ENCODE data around the gene TEKT5. TPM values are rescaled to one million over a fixed set of nuclear protein-coding genes. Genes with fewer than 3 reads are reported as not detected.
"Not testable (repeated sequence)": the region's sequence is repeated elsewhere in the genome, so short reads cannot be mapped to it uniquely, and the experiment has no call there.

TEKT5 gene
- polyA plus RNA-seq, 3 donors = 0.16 TPM; not detected in 2

DNA sequence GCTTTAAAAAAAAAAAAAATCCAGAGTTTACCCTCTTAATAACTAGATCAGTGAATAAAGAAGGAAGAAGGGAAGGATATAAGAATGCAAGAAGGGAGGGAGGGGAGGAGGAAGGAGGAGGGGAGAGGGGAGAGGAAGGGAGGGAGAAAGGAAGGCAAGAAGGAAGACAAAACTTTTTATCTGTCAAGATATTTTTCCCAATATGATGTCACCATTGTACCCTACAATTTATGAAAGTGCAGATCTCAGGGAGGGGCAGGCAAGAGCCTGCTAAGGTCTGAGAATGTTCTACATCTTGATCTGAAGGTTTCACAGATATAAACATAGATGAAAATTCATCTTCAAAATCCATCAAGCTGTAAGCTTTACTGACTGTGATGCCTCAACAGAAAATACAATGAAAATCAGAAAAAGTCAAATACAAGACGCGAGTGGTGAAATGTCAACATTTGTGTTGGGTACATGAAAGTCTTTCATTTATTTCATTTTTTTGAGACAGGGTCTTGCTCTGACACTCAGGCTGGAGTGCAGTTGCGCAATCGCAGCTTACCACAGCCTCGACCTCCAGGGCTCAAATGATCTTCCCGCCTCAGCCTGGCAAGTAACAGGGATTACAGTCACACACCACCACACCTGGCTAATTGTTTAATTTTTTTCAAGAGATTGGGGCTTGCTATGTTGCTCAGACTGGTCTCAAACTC lies 57.2 kb downstream of the TEKT5 start:
- WGBS (ENCODE audit: insufficient coverage) = 52% methylated on average over 3 of the region's 6 CpGs
- no peak overlapping the region for H3K27ac ChIP-seq (ENCODE audit: low read depth in 1 of 2, low read length in 2 of 2)
- Mint-ChIP-seq H3K27ac (peak overlapping the region in 2 of 7 donors; percentile 60 to 63), H3K4me1 (peaks cover 42% of the 10 kb centered on the region), H3K36me3 (no peaks in the 10 kb centered on the region), H3K27me3 (ENCODE audit: low read depth in 3 of 3) (peaks cover 2 to 4% (median 3%) of the 10 kb centered on the region in 3 donors), H3K9me3 (peaks cover 3 to 10% (median 6%) of the 10 kb centered on the region in 7 donors), H3K4me3 (no peak overlapping the region)
- no peak overlapping the region for H3K4me3 ChIP-seq (replicated peaks in 1 of 3; ENCODE audit: low read depth in 2 of 3, low read length in 3 of 3)
- DNase-seq = peak in 2 of 3 donors; percentile 19 to 31
- no peaks in the 10 kb centered on the region for H3K79me2 ChIP-seq (ENCODE audit: insufficient read depth, low read length)
- TF ChIP-seq, protein P1, sequence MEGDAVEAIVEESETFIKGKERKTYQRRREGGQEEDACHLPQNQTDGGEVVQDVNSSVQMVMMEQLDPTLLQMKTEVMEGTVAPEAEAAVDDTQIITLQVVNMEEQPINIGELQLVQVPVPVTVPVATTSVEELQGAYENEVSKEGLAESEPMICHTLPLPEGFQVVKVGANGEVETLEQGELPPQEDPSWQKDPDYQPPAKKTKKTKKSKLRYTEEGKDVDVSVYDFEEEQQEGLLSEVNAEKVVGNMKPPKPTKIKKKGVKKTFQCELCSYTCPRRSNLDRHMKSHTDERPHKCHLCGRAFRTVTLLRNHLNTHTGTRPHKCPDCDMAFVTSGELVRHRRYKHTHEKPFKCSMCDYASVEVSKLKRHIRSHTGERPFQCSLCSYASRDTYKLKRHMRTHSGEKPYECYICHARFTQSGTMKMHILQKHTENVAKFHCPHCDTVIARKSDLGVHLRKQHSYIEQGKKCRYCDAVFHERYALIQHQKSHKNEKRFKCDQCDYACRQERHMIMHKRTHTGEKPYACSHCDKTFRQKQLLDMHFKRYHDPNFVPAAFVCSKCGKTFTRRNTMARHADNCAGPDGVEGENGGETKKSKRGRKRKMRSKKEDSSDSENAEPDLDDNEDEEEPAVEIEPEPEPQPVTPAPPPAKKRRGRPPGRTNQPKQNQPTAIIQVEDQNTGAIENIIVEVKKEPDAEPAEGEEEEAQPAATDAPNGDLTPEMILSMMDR (IDR thresholded peaks at IDR 0.05) = no peak
- no peak overlapping the region for H3K9ac ChIP-seq (ENCODE audit: insufficient read depth, low read length, poor library complexity, severe bottlenecking)
- no peaks in the 10 kb centered on the region for H4K20me1 ChIP-seq (ENCODE audit: insufficient read depth, low read length)
- no peak overlapping the region for H3K4me2 ChIP-seq (replicated peaks; ENCODE audit: extremely low read depth, low read length, poor library complexity, severe bottlenecking)
- H3K9me3 ChIP-seq (replicated peaks in 1 of 2; ENCODE audit: control insufficient read depth in 1 of 2, insufficient read depth in 1 of 2, low read length in 2 of 2) = peaks cover 0 to 5% of the 10 kb centered on the region in 2 donors
- intact Hi-C loops (cut with micrococcal nuclease) = no loop called here
- H3K36me3 ChIP-seq (replicated peaks in 1 of 2; ENCODE audit: control insufficient read depth in 1 of 2, insufficient read depth in 2 of 2, low read length in 2 of 2) = no peaks in the 10 kb centered on the region
- no peaks in the 10 kb centered on the region for H3K27me3 ChIP-seq (ENCODE audit: control insufficient read depth in 2 of 2, insufficient read depth in 2 of 2, low read length in 2 of 2)
- H3K4me1 ChIP-seq (ENCODE audit: control insufficient read depth in 1 of 2, insufficient read depth in 2 of 2, low read length in 2 of 2) = peaks cover 27 to 54% of the 10 kb centered on the region in 2 donors
- H2AFZ ChIP-seq (ENCODE audit: insufficient read depth, low read depth, low read length, poor library complexity, severe bottlenecking) = no peak overlapping the region

GRCh38 chr16:10635365-10636021 lies 59.2 kb downstream of the TEKT5 start:
- H3K9ac ChIP-seq (ENCODE audit: insufficient read depth, low read length, poor library complexity, severe bottlenecking) = no peak overlapping the region
- Mint-ChIP-seq H3K36me3 (no peaks in the 10 kb centered on the region), H3K4me3 (no peak overlapping the region), H3K4me1 (peaks cover 54% of the 10 kb centered on the region), H3K9me3 (peaks cover 0 to 6% (median 2%) of the 10 kb centered on the region in 7 donors), H3K27me3 (ENCODE audit: low read depth in 3 of 3) (peaks cover 2 to 4% (median 3%) of the 10 kb centered on the region in 3 donors), H3K27ac (peak overlapping the region in 6 of 7 donors; percentile 30 to 86 (median 78))
- no peaks in the 10 kb centered on the region for H3K9me3 ChIP-seq (replicated peaks in 1 of 2; ENCODE audit: control insufficient read depth in 1 of 2, insufficient read depth in 1 of 2, low read length in 2 of 2)
- H3K27me3 ChIP-seq (ENCODE audit: control insufficient read depth in 2 of 2, insufficient read depth in 2 of 2, low read length in 2 of 2) = no peaks in the 10 kb centered on the region
- no peaks in the 10 kb centered on the region for H4K20me1 ChIP-seq (ENCODE audit: insufficient read depth, low read length)
- H3K4me1 ChIP-seq (ENCODE audit: control insufficient read depth in 1 of 2, insufficient read depth in 2 of 2, low read length in 2 of 2) = peaks cover 39 to 66% of the 10 kb centered on the region in 2 donors
- no peaks in the 10 kb centered on the region for H3K79me2 ChIP-seq (ENCODE audit: insufficient read depth, low read length)
- H3K4me3 ChIP-seq (replicated peaks in 1 of 3; ENCODE audit: low read depth in 2 of 3, low read length in 3 of 3) = no peak overlapping the region
- no peaks in the 10 kb centered on the region for H3K36me3 ChIP-seq (replicated peaks in 1 of 2; ENCODE audit: control insufficient read depth in 1 of 2, insufficient read depth in 2 of 2, low read length in 2 of 2)
- peak; percentile 36 to 53 (median 44) for DNase-seq
- peak overlapping the region in 1 of 2 donors; percentile 65 for H3K27ac ChIP-seq (ENCODE audit: low read depth in 1 of 2, low read length in 2 of 2)
- H3K4me2 ChIP-seq (replicated peaks; ENCODE audit: extremely low read depth, low read length, poor library complexity, severe bottlenecking) = peak overlapping the region; percentile 8
- 94% methylated on average over 7 of the region's 12 CpGs for WGBS (ENCODE audit: insufficient coverage)
- peak overlapping the region; percentile 4 for H2AFZ ChIP-seq (ENCODE audit: insufficient read depth, low read depth, low read length, poor library complexity, severe bottlenecking)
- intact Hi-C loops (cut with micrococcal nuclease) = no loop called here
- TF ChIP-seq, protein P1 (IDR thresholded peaks at IDR 0.05) = no peak

GRCh38 chr16:10633429-10633828 lies 61.3 kb downstream of the TEKT5 start:
- H3K9me3 ChIP-seq (replicated peaks in 1 of 2; ENCODE audit: control insufficient read depth in 1 of 2, insufficient read depth in 1 of 2, low read length in 2 of 2); H3K9me3 Mint-ChIP-seq; DNase-seq; H4K20me1 ChIP-seq (ENCODE audit: insufficient read depth, low read length); H3K27ac Mint-ChIP-seq; H3K4me2 ChIP-seq (replicated peaks; ENCODE audit: extremely low read depth, low read length, poor library complexity, severe bottlenecking); H3K79me2 ChIP-seq (ENCODE audit: insufficient read depth, low read length); H3K4me3 ChIP-seq (replicated peaks in 1 of 3; ENCODE audit: low read depth in 2 of 3, low read length in 3 of 3); H3K27ac ChIP-seq (ENCODE audit: low read depth in 1 of 2, low read length in 2 of 2); H3K9ac ChIP-seq (ENCODE audit: insufficient read depth, low read length, poor library complexity, severe bottlenecking); H2AFZ ChIP-seq (ENCODE audit: insufficient read depth, low read depth, low read length, poor library complexity, severe bottlenecking); H3K27me3 Mint-ChIP-seq (ENCODE audit: low read depth in 3 of 3); H3K36me3 ChIP-seq (replicated peaks in 1 of 2; ENCODE audit: control insufficient read depth in 1 of 2, insufficient read depth in 2 of 2, low read length in 2 of 2); H3K36me3 Mint-ChIP-seq; H3K27me3 ChIP-seq (ENCODE audit: control insufficient read depth in 2 of 2, insufficient read depth in 2 of 2, low read length in 2 of 2); H3K4me3 Mint-ChIP-seq: not testable (repeated sequence)
- WGBS (ENCODE audit: insufficient coverage) = 100% methylated on average over 3 of the region's 4 CpGs
- peaks cover 54 to 76% of the 10 kb centered on the region in 2 donors for H3K4me1 ChIP-seq (ENCODE audit: control insufficient read depth in 1 of 2, insufficient read depth in 2 of 2, low read length in 2 of 2)
- intact Hi-C loops (cut with micrococcal nuclease) = loop anchor here in 1 of 2 donors (5.0 kb wide), 1 partner anchor 104 kb away; no protein-coding TSS in a partner anchor
- H3K4me1 Mint-ChIP-seq = peaks cover 66% of the 10 kb centered on the region
